Kidney epithelial cell (primary cell): ENCODE measurements around the gene CFLAR. TPM values are rescaled to one million over a fixed set of nuclear protein-coding genes. Genes with fewer than 3 reads are reported as not detected.

Experiments
- DNase-seq: peaks from one replicate; pipeline ENCODE4 v3.0.0-alpha.2; 2010; ENCODE audit warnings: low read depth
- H3K27me3 ChIP-seq: 2 replicates; pipeline ENCODE4 v1.6.0; 2011; ENCODE audit warnings: low read length; ENCODE audit not compliant: control insufficient read depth, insufficient read depth
- H3K36me3 ChIP-seq: 2 replicates; pipeline ENCODE4 v1.5.1; 2011; ENCODE audit warnings: low read length; ENCODE audit not compliant: control insufficient read depth, insufficient read depth
- H3K4me3 ChIP-seq: 2 replicates; pipeline ENCODE4 v1.5.1; 2011; ENCODE audit warnings: low read depth, mild to moderate bottlenecking, control low read depth, low read length
- total RNA-seq: library from RNA; depleted of rRNA; stranded (reverse); fragments of >200 nt; gene quantifications from 2 replicates; pipeline ENCODE4 v1.2.3, GENCODE V29; 2015
- TF ChIP-seq, protein P1 (sequence below): IDR thresholded peaks from 2 replicates; pipeline ENCODE4 v1.5.1; 2011; ENCODE audit warnings: mild to moderate bottlenecking, moderate library complexity, low read length, control low read depth, inconsistent platforms; ENCODE audit not compliant: insufficient read depth, poor library complexity, severe bottlenecking

CFLAR gene
- total RNA-seq, 1 donor from 2014 or later, result 99.7 TPM

GRCh38 chr2:201152999-201153815, 37.2 kb downstream of the CFLAR start:
- DNase-seq, result no peak
- Histone ChIP-seq H3K27me3 (no peaks in the 10 kb centered on the region), H3K4me3 (no peak overlapping the region), H3K36me3 (peaks cover 1% of the 10 kb centered on the region)
- TF ChIP-seq, protein P1, sequence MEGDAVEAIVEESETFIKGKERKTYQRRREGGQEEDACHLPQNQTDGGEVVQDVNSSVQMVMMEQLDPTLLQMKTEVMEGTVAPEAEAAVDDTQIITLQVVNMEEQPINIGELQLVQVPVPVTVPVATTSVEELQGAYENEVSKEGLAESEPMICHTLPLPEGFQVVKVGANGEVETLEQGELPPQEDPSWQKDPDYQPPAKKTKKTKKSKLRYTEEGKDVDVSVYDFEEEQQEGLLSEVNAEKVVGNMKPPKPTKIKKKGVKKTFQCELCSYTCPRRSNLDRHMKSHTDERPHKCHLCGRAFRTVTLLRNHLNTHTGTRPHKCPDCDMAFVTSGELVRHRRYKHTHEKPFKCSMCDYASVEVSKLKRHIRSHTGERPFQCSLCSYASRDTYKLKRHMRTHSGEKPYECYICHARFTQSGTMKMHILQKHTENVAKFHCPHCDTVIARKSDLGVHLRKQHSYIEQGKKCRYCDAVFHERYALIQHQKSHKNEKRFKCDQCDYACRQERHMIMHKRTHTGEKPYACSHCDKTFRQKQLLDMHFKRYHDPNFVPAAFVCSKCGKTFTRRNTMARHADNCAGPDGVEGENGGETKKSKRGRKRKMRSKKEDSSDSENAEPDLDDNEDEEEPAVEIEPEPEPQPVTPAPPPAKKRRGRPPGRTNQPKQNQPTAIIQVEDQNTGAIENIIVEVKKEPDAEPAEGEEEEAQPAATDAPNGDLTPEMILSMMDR, result no peak

- TF ChIP-seq, protein P1, result no peak
- Histone ChIP-seq H3K36me3 (peaks cover 1% of the 10 kb centered on the region), H3K4me3 (no peak overlapping the region), H3K27me3 (no peaks in the 10 kb centered on the region)
- no peak for DNase-seq
These were observed 38.8 kb downstream of the CFLAR start for GRCh38 chr2:201154615-201155399.

- Histone ChIP-seq H3K36me3 (no peaks in the 10 kb centered on the region), H3K27me3 (no peaks in the 10 kb centered on the region), H3K4me3 (no peak overlapping the region)
- no peak for DNase-seq
- TF ChIP-seq, protein P1, result no peak
These were observed 40.1 kb downstream of the CFLAR start for GRCh38 chr2:201156036-201156435.

DNA sequence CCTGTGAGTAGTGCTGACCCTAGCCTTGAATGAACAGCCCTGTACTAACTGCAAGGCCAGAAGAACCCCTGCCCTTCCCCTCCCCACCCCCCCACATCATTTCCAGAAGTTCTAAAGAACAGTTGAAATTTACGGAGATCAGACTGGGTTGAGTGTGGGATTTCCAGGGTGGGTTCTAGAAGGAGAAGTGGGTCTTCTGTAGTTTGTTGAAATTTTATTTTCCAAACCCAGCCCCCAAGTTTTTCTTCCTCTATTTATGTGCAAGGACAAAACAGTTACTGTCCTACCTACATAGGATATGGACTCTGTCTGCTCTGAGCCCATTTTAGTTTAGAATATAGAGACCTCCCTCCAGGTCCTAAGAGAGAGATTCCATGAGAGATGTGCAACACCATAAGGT, 40.7 kb downstream of the CFLAR start:
- TF ChIP-seq, protein P1, result no peak
- DNase-seq, result no peak
- Histone ChIP-seq H3K27me3 (no peaks in the 10 kb centered on the region), H3K4me3 (no peak overlapping the region), H3K36me3 (no peaks in the 10 kb centered on the region)

DNA sequence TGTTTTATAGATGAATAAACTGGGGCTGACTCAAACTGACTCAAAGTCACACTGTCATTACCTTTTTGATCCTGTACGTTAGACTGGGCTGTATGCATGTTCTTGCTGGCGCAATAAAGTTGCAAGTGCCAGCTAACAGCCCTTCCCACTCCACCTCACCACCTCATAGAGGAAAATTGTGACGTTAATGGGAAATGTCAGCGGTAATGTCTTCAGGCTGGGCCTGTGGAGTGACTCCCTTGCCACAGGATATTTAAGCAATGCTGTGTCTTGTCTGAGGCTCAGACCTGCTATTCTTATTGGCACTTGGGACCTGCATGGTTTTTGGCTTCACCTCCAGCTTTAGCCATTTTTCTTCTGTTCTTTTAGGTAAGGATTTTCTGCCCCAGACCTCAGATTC, 41.7 kb downstream of the CFLAR start:
- TF ChIP-seq, protein P1, result no peak
- no peak for DNase-seq
- no peak overlapping the region for H3K4me3 ChIP-seq
- no peaks in the 10 kb centered on the region for H3K36me3 ChIP-seq
- no peaks in the 10 kb centered on the region for H3K27me3 ChIP-seq
